ENCODE measurements around the gene POU2AF1.

POU2AF1 gene

DNA sequence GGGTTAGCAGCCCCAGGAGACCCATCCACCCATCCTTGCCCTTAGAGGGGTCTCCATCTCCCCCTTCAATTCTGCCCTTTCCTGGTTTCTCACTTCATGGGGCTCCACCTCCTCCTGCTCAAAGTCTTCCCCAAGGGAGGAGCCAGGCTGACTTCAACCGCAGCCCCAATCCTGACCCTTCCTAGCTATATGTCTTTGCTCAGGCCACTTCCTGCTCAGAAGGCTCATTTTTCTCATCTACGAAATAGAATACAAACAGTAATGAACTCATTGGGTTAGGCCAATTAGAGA is 24.5 kb downstream of the POU2AF1 start:
- POLR2A ChIA-PET, result interaction anchor here (1.0 kb wide), 2 partner anchors 69 to 92 kb away, joined by 3 to 4 read pairs; no protein-coding TSS in a partner anchor
- CTCF ChIA-PET, result interaction anchor here (0.7 to 32.6 kb wide), 6 partner anchors 13 to 92 kb away, joined by 3 to 636 read pairs (median 5); no protein-coding TSS in a partner anchor
- DNase-seq (ENCODE audit: extremely low spot score), result no peak
- TF ChIP-seq, protein P1, sequence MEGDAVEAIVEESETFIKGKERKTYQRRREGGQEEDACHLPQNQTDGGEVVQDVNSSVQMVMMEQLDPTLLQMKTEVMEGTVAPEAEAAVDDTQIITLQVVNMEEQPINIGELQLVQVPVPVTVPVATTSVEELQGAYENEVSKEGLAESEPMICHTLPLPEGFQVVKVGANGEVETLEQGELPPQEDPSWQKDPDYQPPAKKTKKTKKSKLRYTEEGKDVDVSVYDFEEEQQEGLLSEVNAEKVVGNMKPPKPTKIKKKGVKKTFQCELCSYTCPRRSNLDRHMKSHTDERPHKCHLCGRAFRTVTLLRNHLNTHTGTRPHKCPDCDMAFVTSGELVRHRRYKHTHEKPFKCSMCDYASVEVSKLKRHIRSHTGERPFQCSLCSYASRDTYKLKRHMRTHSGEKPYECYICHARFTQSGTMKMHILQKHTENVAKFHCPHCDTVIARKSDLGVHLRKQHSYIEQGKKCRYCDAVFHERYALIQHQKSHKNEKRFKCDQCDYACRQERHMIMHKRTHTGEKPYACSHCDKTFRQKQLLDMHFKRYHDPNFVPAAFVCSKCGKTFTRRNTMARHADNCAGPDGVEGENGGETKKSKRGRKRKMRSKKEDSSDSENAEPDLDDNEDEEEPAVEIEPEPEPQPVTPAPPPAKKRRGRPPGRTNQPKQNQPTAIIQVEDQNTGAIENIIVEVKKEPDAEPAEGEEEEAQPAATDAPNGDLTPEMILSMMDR (IDR thresholded peaks at IDR 0.05; ENCODE audit: control extremely low read depth, extremely low read depth, low read depth, missing control alignments), result no peak

DNA sequence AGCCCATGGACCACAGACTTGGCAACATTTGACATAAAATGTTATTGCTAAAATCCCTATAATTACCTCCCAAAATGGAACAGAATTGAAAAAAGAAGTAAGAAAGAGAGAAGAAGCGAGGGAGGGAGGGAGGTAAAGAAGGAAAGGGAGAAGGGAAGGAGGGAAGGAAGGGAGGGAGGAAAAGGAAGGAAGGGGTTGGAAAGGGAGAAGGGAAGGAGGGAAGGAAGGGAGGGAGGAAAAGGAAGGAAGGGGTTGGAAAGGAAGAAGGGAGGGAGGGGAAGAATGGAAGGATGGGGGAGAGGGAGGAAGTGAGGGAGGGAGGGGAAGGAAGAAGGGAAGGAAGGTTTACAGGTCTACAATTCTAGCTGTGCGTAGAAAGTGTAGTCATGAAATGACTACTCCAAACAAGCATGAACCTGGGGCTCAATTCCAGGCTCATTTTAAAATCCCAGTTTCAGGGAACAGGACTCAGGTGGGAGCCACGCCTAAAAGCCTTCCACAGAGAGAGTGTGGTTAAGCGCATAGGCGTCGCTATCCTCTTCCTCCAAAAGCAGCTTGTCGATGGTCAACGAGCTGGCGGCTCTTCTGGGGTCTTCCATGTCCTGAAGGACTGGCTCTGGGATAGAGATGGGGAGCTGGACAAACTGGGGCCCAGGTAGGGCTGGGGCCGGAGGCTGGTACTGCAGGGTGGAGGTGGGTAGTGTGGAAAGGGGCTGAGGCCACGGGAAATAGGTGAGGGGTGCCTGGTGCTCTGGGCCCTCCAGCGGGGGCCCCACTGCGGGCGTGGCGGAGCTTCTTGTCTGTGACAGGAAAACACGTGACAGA is 25.1 kb downstream of the POU2AF1 start:
- ChIA-PET CTCF (interaction anchor here (0.7 to 32.6 kb wide), 6 partner anchors 12 to 92 kb away, joined by 3 to 636 read pairs (median 5); no protein-coding TSS in a partner anchor), POLR2A (interaction anchor here (0.7 to 1.0 kb wide), 3 partner anchors 70 to 93 kb away, joined by 3 to 4 read pairs (median 3); no protein-coding TSS in a partner anchor)
- TF ChIP-seq, protein P1 (IDR thresholded peaks at IDR 0.05; ENCODE audit: control extremely low read depth, extremely low read depth, low read depth, missing control alignments), result no peak
- no peak for DNase-seq (ENCODE audit: extremely low spot score)

- ChIA-PET POLR2A (interaction anchor here (0.7 kb wide), 1 partner anchor 73 kb away, joined by 3 read pairs; no protein-coding TSS in a partner anchor), CTCF (interaction anchor here (1.3 to 32.6 kb wide), 3 partner anchors 18 to 66 kb away, joined by 3 to 636 read pairs (median 3); no protein-coding TSS in a partner anchor)
- DNase-seq (ENCODE audit: extremely low spot score), result no peak
- TF ChIP-seq, protein P1 (IDR thresholded peaks at IDR 0.05; ENCODE audit: control extremely low read depth, extremely low read depth, low read depth, missing control alignments), result peak; percentile 21
Measured at GRCh38 chr11:111352935-111353710, 26.0 kb downstream of the POU2AF1 start.

DNA sequence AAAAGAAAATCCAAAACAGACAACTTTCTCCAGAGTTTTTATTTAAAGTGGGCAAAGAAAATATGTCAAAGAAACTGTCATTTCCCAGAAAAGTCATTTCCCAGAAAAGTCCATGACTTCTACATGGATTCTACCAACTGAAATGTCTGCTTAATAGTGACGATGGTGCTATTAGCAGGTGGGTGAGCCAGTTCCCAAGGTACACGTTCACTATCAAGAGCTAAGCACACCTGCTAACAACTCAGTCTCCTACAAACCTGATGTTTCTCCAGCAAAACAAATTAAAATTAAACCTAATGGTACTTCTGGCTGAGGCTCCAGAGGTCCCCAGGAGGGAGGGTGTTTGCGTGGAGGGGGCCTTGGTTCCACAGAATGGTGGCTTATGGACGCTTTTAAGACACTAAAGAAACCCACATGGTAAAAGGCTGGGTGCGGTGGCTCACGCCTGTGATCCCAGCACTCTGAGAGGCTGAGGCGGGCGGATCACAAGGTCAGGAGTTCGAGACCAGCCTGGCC is 26.8 kb downstream of the POU2AF1 start:
- ChIA-PET POLR2A (no interaction called here), CTCF (interaction anchor here (32.6 kb wide), 1 partner anchor 67 kb away, joined by 636 read pairs; no protein-coding TSS in a partner anchor)

GRCh38 chr11:111351374-111352055 is 27.6 kb downstream of the POU2AF1 start:
- no peak for DNase-seq (ENCODE audit: extremely low spot score)
- POLR2A ChIA-PET, result interaction anchor here (1.4 kb wide), 1 partner anchor 17 kb away, joined by 3 read pairs; no protein-coding TSS in a partner anchor
- CTCF ChIA-PET, result interaction anchor here (32.6 kb wide), 1 partner anchor 68 kb away, joined by 636 read pairs; no protein-coding TSS in a partner anchor
- TF ChIP-seq, protein P1 (IDR thresholded peaks at IDR 0.05; ENCODE audit: control extremely low read depth, extremely low read depth, low read depth, missing control alignments), result no peak

More for the DNA sequence above, 26.8 kb downstream of the POU2AF1 start:
- TF ChIP-seq, protein P1 (IDR thresholded peaks at IDR 0.05; ENCODE audit: control extremely low read depth, extremely low read depth, low read depth, missing control alignments), result no peak
- no peak for DNase-seq (ENCODE audit: extremely low spot score)

Data from GM10248 (cell line).